Liver (tissue), 9 donors: ENCODE measurements around the gene PHF10. TPM values are rescaled to one million over a fixed set of nuclear protein-coding genes. Genes with fewer than 3 reads are reported as not detected.

ENCODE experiments used
- DNase-seq: peaks from one replicate; pipeline ENCODE4 v3.0.0-alpha.2; 2017; ENCODE audit warnings: low spot score
- H3K27ac ChIP-seq, 2 donors: one replicate each; pipeline ENCODE4 v1.7.0; 2013; ENCODE audit warnings: inconsistent platforms in 2 of 2, low read length in 2 of 2, control low read depth in 1 of 2, low read depth in 1 of 2, mild to moderate bottlenecking in 1 of 2
- H3K27me3 ChIP-seq, 4 donors: one replicate each; pipeline versions ENCODE4 v1.6.1 to v1.7.0; 2013; ENCODE audit warnings: low read length in 3 of 4, inconsistent platforms in 1 of 4, mild to moderate bottlenecking in 1 of 4, moderate library complexity in 1 of 4; ENCODE audit not compliant: control insufficient read depth in 4 of 4, insufficient read depth in 4 of 4
- H3K36me3 ChIP-seq, 4 donors: one replicate each; pipeline versions ENCODE4 v1.6.1 to v1.7.0; 2013; ENCODE audit warnings: low read length in 3 of 4, mild to moderate bottlenecking in 3 of 4, low read depth in 1 of 4, moderate library complexity in 1 of 4; ENCODE audit not compliant: control insufficient read depth in 4 of 4, insufficient read depth in 3 of 4
- H3K4me1 ChIP-seq, 4 donors: one replicate each; pipeline versions ENCODE4 v1.6.1 to v1.7.0; 2013; ENCODE audit warnings: low read length in 3 of 4, mild to moderate bottlenecking in 3 of 4, moderate library complexity in 1 of 4; ENCODE audit not compliant: control insufficient read depth in 4 of 4, insufficient read depth in 4 of 4
- H3K4me3 ChIP-seq, 3 donors: one replicate each; pipeline versions ENCODE4 v1.6.1 to v1.7.0; 2013; ENCODE audit warnings: low read length in 3 of 3, control low read depth in 1 of 3, low read depth in 1 of 3, mild to moderate bottlenecking in 1 of 3
- H3K9ac ChIP-seq, 2 donors: one replicate each; pipeline ENCODE4 v1.7.0; 2013; ENCODE audit warnings: low read length in 2 of 2, mild to moderate bottlenecking in 2 of 2, moderate library complexity in 2 of 2, control low read depth in 1 of 2, low read depth in 1 of 2
- H3K9me3 ChIP-seq, 4 donors: one replicate each; pipeline versions ENCODE4 v1.6.1 to v1.7.0; 2013; ENCODE audit warnings: low read length in 3 of 4; ENCODE audit not compliant: control insufficient read depth in 4 of 4
- FOXA1 ChIP-seq: IDR thresholded peaks from 2 replicates; pipeline ENCODE4 v1.6.1; 2016; ENCODE audit warnings: antibody characterized with exemption
- HNF4A ChIP-seq, 2 donors: conservative IDR thresholded peaks; 2 replicates each; pipeline ENCODE4 v1.6.1; 2016; ENCODE audit warnings: antibody characterized with exemption in 2 of 2, mild to moderate bottlenecking in 2 of 2
- JUND ChIP-seq, 2 donors: IDR thresholded peaks; 2 replicates each; pipeline ENCODE4 v1.6.1; 2016; ENCODE audit warnings: antibody characterized with exemption in 2 of 2
- NR2F2 ChIP-seq: IDR thresholded peaks from 2 replicates; pipeline ENCODE4 v1.6.1; 2016; ENCODE audit warnings: antibody characterized with exemption
- RAD21 ChIP-seq, 2 donors: IDR thresholded peaks; 2 replicates each; pipeline ENCODE4 v1.6.1; 2016; ENCODE audit warnings: antibody characterized with exemption in 2 of 2, mild to moderate bottlenecking in 2 of 2
- RXRA ChIP-seq, 2 donors: IDR thresholded peaks; 2 replicates each; pipeline ENCODE4 v1.6.1; 2017 to 2018; ENCODE audit warnings: antibody characterized with exemption in 2 of 2, mild to moderate bottlenecking in 1 of 2
- SP1 ChIP-seq: IDR thresholded peaks from 2 replicates; pipeline ENCODE4 v1.6.1; 2018; ENCODE audit warnings: antibody characterized with exemption, mild to moderate bottlenecking
- YY1 ChIP-seq: IDR thresholded peaks from 2 replicates; pipeline ENCODE4 v1.6.1; 2016; ENCODE audit warnings: antibody characterized with exemption, mild to moderate bottlenecking
- WGBS: extraction: QIAGEN DNeasy Blood & Tissue Kit; methylation state at CpG from one replicate; pipeline ENCODE4 v1.1.7; 2013; 5-methylcytosine and 5-hydroxymethylcytosine counted together
- polyA plus RNA-seq, 2 donors: library from polyadenylated mRNA; stranded (reverse) in 1 of 2; unstranded in 1 of 2; fragments of 200-250 nt in 1 of 2; fragments of >200 nt in 1 of 2; fragmentation: Nextera tagmentation in 1 of 2; extraction: Ambion mirVana in 1 of 2; gene quantifications; one replicate each; pipeline versions ENCODE4 v1.2.1 to v1.2.3, GENCODE V29; 2013 to 2015
- total RNA-seq, 2 donors: library from RNA; depleted of rRNA; stranded (reverse); fragments of >200 nt; gene quantifications; one replicate each; pipeline ENCODE4 v1.2.3, GENCODE V29; 2014
- TF ChIP-seq, protein P1 (sequence below): IDR thresholded peaks from 2 replicates; pipeline ENCODE4 v1.6.1; 2016; ENCODE audit warnings: antibody characterized with exemption, mild to moderate bottlenecking
- TF ChIP-seq, protein P2 (sequence below): IDR thresholded peaks from 2 replicates; pipeline ENCODE4 v1.6.1; 2016; ENCODE audit warnings: antibody characterized with exemption
- TF ChIP-seq, protein P3 (sequence below): IDR thresholded peaks from 2 replicates; pipeline ENCODE4 v1.6.1; 2016; ENCODE audit warnings: antibody characterized with exemption
- donor health status: healthy.
- donor health status: healthy.
- donor health status: healthy.
- donor health status: healthy.
- donor health status: healthy.

The PHF10 gene
- total and polyA plus RNA-seq, 4 donors = 10.2 to 25.7 (median 18.6) TPM

DNA sequence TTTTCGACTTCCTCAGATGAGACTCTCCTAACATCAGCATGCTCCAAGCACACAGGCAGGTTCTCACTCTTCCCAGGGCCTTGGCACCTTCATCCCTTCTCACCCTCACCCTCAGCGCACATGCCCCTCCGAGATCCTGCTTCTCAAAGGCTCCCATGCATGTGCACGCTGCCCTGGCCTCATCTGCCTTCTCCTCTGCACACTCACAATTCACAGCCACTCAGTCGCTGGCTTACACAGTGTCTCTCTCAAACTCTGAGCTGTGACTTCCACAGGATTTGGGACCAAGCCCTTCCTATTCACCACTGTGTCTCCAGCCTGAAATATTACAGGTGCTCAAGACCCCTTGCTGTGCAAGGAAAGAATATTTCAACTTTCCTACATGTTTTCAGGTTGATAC is 52.7 kb downstream of the PHF10 start:
- TF ChIP-seq RAD21 (IDR thresholded peaks at IDR 0.05) (no peak), HNF4A (conservative IDR thresholded peaks at IDR 0.05) (no peak), FOXA1 (no peak)
- TF ChIP-seq, protein P1, sequence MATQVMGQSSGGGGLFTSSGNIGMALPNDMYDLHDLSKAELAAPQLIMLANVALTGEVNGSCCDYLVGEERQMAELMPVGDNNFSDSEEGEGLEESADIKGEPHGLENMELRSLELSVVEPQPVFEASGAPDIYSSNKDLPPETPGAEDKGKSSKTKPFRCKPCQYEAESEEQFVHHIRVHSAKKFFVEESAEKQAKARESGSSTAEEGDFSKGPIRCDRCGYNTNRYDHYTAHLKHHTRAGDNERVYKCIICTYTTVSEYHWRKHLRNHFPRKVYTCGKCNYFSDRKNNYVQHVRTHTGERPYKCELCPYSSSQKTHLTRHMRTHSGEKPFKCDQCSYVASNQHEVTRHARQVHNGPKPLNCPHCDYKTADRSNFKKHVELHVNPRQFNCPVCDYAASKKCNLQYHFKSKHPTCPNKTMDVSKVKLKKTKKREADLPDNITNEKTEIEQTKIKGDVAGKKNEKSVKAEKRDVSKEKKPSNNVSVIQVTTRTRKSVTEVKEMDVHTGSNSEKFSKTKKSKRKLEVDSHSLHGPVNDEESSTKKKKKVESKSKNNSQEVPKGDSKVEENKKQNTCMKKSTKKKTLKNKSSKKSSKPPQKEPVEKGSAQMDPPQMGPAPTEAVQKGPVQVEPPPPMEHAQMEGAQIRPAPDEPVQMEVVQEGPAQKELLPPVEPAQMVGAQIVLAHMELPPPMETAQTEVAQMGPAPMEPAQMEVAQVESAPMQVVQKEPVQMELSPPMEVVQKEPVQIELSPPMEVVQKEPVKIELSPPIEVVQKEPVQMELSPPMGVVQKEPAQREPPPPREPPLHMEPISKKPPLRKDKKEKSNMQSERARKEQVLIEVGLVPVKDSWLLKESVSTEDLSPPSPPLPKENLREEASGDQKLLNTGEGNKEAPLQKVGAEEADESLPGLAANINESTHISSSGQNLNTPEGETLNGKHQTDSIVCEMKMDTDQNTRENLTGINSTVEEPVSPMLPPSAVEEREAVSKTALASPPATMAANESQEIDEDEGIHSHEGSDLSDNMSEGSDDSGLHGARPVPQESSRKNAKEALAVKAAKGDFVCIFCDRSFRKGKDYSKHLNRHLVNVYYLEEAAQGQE = no peak
- TF ChIP-seq, protein P2, sequence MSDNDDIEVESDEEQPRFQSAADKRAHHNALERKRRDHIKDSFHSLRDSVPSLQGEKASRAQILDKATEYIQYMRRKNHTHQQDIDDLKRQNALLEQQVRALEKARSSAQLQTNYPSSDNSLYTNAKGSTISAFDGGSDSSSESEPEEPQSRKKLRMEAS = no peak
- peaks cover 3 to 32% (median 14%) of the 10 kb centered on the region in 4 donors for H3K36me3 ChIP-seq
- 98% methylated on average over 5 of the region's 5 CpGs for WGBS

DNA sequence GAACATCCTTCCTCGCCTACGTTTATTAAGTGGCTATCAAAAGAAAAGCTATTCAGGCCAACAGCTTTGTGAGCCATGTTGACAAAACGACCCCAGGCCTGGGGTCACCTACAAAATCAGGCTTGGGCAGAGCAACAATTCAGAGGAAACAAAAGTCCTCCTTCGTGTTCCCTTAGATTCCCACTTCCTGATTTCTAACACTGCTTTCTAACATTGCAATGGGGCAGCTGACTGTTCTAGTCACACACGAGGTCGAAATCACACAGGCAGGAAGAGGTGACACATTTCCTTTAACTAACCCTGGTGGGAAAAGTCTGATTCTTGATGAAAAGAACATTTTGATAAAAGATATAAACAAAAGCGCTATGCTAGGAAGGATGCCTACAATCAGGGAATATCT is 54.4 kb downstream of the PHF10 start:
- no peaks in the 10 kb centered on the region for H3K4me1 ChIP-seq
- WGBS = 70% methylated on average over 7 of the region's 7 CpGs
- no peaks in the 10 kb centered on the region for H3K27me3 ChIP-seq
- H3K9me3 ChIP-seq = no peaks in the 10 kb centered on the region
- peak; percentile 40 for TF ChIP-seq SP1
- no peak for TF ChIP-seq FOXA1
- TF ChIP-seq NR2F2 = peak; percentile 82
- TF ChIP-seq RAD21 (IDR thresholded peaks at IDR 0.05) = peak; percentile 6 to 13
- H3K4me3 ChIP-seq = no peak overlapping the region
- DNase-seq = no peak
- no peak overlapping the region for H3K9ac ChIP-seq
- peaks cover 4 to 41% (median 19%) of the 10 kb centered on the region in 4 donors for H3K36me3 ChIP-seq
- peak overlapping the region in 1 of 2 donors; percentile 47 for H3K27ac ChIP-seq

More for the DNA sequence above, 52.7 kb downstream of the PHF10 start:
- no peak overlapping the region for H3K9ac ChIP-seq
- no peak overlapping the region for H3K27ac ChIP-seq
- H3K4me3 ChIP-seq = no peak overlapping the region
- no peaks in the 10 kb centered on the region for H3K27me3 ChIP-seq
- H3K4me1 ChIP-seq = no peaks in the 10 kb centered on the region
- no peak for DNase-seq
- H3K9me3 ChIP-seq = no peaks in the 10 kb centered on the region

DNA sequence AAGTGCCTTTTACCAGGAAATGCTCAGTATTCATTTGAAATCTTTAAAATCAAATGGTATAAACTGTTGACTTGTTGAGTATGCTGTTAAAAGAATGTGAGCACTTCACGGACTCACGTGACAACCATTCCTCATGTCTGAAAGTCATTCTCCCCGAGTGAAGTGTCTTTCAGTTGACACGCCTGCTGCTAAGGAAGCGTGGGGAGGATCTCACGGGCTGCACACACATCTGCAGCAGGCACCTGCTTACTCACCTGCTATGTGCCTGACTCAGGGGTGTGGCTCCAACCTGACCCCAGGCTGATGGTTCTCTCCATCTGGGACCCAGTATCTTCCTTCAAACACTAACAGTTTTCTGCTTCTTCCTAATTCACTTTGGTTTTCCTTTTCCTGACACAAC is 55.2 kb downstream of the PHF10 start:
- DNase-seq = no peak
- 94% methylated on average over 6 of the region's 6 CpGs for WGBS
- H3K9me3 ChIP-seq = no peaks in the 10 kb centered on the region
- H3K4me1 ChIP-seq = no peaks in the 10 kb centered on the region
- no peak overlapping the region for H3K4me3 ChIP-seq
- H3K9ac ChIP-seq = no peak overlapping the region
- H3K27ac ChIP-seq = no peak overlapping the region
- H3K36me3 ChIP-seq = peaks cover 4 to 45% (median 19%) of the 10 kb centered on the region in 4 donors
- TF ChIP-seq HNF4A (conservative IDR thresholded peaks at IDR 0.05) (no peak), YY1 (no peak), JUND (IDR thresholded peaks at IDR 0.05) (no peak), RXRA (IDR thresholded peaks at IDR 0.05) (no peak)
- TF ChIP-seq, protein P1 = no peak
- TF ChIP-seq, protein P2 = no peak
- TF ChIP-seq, protein P3, sequence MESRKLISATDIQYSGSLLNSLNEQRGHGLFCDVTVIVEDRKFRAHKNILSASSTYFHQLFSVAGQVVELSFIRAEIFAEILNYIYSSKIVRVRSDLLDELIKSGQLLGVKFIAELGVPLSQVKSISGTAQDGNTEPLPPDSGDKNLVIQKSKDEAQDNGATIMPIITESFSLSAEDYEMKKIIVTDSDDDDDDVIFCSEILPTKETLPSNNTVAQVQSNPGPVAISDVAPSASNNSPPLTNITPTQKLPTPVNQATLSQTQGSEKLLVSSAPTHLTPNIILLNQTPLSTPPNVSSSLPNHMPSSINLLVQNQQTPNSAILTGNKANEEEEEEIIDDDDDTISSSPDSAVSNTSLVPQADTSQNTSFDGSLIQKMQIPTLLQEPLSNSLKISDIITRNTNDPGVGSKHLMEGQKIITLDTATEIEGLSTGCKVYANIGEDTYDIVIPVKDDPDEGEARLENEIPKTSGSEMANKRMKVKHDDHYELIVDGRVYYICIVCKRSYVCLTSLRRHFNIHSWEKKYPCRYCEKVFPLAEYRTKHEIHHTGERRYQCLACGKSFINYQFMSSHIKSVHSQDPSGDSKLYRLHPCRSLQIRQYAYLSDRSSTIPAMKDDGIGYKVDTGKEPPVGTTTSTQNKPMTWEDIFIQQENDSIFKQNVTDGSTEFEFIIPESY = no peak
- no peaks in the 10 kb centered on the region for H3K27me3 ChIP-seq
